ENCODE results near the gene ADAM11. TPM values are rescaled to one million over a fixed set of nuclear protein-coding genes. Genes with fewer than 3 reads are reported as not detected.

Gene ADAM11
- total and polyA plus RNA-seq, 3 experiments from 2014 or later = 0.35 to 0.71 TPM; not detected in 1

DNA sequence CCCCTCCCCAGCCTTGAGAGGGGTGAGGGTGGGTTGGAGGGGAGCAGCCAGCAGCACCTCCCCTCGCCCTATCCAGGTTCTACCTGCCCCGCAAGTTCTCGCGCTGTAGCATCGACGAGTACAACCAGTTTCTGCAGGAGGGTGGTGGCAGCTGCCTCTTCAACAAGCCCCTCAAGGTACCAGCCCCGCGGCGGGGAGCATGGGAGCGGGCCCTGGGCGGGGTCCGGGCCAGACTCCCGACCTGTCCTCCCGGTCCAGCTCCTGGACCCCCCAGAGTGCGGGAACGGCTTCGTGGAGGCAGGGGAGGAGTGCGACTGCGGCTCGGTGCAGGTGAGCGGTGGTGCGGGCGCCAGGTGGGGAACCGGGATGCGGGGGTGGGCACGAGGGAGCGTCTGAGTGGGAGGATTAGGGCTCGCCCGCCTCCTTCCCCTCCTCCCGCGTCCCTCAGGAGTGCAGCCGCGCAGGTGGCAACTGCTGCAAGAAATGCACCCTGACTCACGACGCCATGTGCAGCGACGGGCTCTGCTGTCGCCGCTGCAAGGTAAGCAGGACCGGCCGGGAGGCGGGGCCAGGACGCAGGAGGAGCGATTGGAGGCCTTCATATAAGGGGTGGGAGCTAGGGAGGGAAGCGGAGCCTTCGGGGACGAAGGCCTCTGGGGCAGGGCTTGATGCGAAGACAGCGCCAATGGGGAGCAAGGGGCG is 16.5 kb downstream of the ADAM11 start:
- Mint-ChIP-seq H3K36me3 (no peaks in the 10 kb centered on the region), H3K4me1 (peaks cover 5 to 20% (median 7%) of the 10 kb centered on the region in 3 donors), H3K27ac (peak overlapping the region in 6 of 8 donors; percentile 6 to 87 (median 49)), H3K27me3 (peaks cover 1 to 8% of the 10 kb centered on the region in 2 donors), H3K9me3 (no peaks in the 10 kb centered on the region), H3K4me3 (peak overlapping the region; percentile 87 to 94 (median 89))
- Histone ChIP-seq H3K36me3 (ENCODE audit: insufficient read depth, low read length) (no peaks in the 10 kb centered on the region), H3K27ac (ENCODE audit: low read depth, low read length) (no peak overlapping the region), H3K4me3 (ENCODE audit: low read length) (peak overlapping the region; percentile 81), H3K9me3 (ENCODE audit: low read length) (no peaks in the 10 kb centered on the region), H3K27me3 (ENCODE audit: insufficient read depth, low read length, poor library complexity, severe bottlenecking) (no peaks in the 10 kb centered on the region), H3K4me1 (ENCODE audit: insufficient read depth, low read length) (peaks cover 16% of the 10 kb centered on the region)
- CTCF ChIA-PET = interaction anchor here (0.7 to 9.4 kb wide), 18 partner anchors 10 to 373 kb away, joined by 3 to 141 read pairs (median 4); partner anchors contain the start of genes ACBD4 and HEXIM1
- POLR2A ChIA-PET = interaction anchor here (1.0 to 1.4 kb wide), 3 partner anchors 12 to 274 kb away, joined by 3 to 8 read pairs (median 4); no protein-coding TSS in a partner anchor
- DNase-seq = peak; percentile 67 to 98 (median 96)

DNA sequence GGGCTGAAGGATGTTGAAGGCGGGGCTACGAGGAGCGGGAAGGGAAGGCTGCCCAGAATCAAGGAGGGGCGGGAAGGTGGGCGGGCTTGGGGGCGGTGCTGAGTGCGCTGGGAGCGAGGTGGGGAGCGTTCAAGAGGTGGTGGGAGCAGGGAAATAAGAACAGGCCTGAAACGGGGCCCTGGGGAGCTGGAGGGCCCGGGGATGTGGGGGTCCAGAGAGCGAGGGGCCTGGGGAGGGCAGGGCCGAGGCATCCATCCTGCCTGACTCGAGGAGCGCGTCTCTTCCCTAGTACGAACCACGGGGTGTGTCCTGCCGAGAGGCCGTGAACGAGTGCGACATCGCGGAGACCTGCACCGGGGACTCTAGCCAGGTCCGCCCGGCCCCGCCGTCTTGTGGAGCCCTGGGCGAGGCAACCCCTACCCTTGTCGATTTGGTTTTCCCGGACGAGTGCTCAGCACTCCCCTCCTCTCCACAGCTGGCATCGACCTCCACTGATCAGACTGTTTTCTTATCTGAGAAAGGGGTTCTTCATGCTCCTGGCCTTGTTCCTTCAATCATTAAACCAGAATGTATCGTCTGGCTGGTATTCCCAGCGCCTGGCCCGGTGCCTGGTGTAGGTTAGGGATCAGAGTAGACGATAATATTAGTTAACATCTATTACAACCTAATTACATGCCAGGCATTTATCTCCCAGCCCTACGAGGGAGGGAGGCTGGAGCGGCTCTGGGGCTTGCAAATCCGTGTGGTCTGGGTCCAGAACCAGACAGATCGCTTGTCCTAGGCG is 17.2 kb downstream of the ADAM11 start:
- Mint-ChIP-seq H3K4me3 (peak overlapping the region; percentile 83 to 94 (median 89)), H3K27ac (peak overlapping the region; percentile 6 to 87 (median 64)), H3K36me3 (no peaks in the 10 kb centered on the region), H3K9me3 (no peaks in the 10 kb centered on the region), H3K4me1 (peaks cover 5 to 20% (median 7%) of the 10 kb centered on the region in 3 donors), H3K27me3 (peaks cover 4% of the 10 kb centered on the region in 2 donors)
- ChIA-PET CTCF (interaction anchor here (0.7 to 9.4 kb wide), 16 partner anchors 9 to 373 kb away, joined by 3 to 141 read pairs (median 4); partner anchors contain the start of genes ACBD4 and HEXIM1), POLR2A (interaction anchor here (1.0 to 1.4 kb wide), 3 partner anchors 13 to 273 kb away, joined by 3 to 8 read pairs (median 4); no protein-coding TSS in a partner anchor)
- DNase-seq = peak in 1 of 5 donors; percentile 98
- Histone ChIP-seq H3K27me3 (ENCODE audit: insufficient read depth, low read length, poor library complexity, severe bottlenecking) (no peaks in the 10 kb centered on the region), H3K36me3 (ENCODE audit: insufficient read depth, low read length) (no peaks in the 10 kb centered on the region), H3K27ac (ENCODE audit: low read depth, low read length) (no peak overlapping the region), H3K9me3 (ENCODE audit: low read length) (no peaks in the 10 kb centered on the region), H3K4me1 (ENCODE audit: insufficient read depth, low read length) (peaks cover 16% of the 10 kb centered on the region), H3K4me3 (ENCODE audit: low read length) (peak overlapping the region; percentile 81)

DNA sequence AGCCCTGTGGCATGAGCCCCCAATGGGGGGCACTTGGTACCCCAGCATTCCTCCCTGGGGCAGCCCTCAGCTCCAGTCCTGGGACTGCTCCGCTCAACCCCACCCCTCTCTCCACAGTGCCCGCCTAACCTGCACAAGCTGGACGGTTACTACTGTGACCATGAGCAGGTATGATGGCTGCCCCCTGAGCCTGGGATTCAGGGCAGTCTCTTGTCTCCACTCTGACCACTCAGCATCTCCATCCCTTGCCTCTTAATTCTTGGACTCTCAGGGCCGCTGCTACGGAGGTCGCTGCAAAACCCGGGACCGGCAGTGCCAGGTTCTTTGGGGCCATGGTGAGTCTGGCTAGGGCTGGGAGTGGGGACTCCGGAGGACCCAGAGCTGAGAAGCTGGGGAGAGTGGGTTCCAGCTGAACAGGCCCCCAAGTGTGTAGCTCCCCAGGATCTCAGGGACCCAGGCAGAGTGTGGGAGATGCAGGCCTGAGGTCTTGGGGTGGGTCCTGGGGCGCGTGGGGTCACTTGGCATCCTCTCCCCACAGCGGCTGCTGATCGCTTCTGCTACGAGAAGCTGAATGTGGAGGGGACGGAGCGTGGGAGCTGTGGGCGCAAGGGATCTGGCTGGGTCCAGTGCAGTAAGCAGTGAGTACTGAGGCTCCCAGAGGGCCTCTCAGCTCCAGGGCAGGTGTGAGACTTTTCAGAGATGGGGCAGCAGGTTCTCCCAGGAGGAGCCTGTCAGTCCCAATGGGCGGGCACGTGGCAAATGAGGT is 18.0 kb downstream of the ADAM11 start:
- peaks cover 16% of the 10 kb centered on the region for H3K4me1 ChIP-seq (ENCODE audit: insufficient read depth, low read length)
- ChIA-PET POLR2A (no interaction called here), CTCF (interaction anchor here (1.1 to 9.4 kb wide), 4 partner anchors 13 to 245 kb away, joined by 3 to 141 read pairs (median 12); no protein-coding TSS in a partner anchor)
- no peak overlapping the region for H3K27ac ChIP-seq (ENCODE audit: low read depth, low read length)
- no peaks in the 10 kb centered on the region for H3K9me3 ChIP-seq (ENCODE audit: low read length)
- no peak for DNase-seq
- no peaks in the 10 kb centered on the region for H3K9me3 Mint-ChIP-seq
- H3K4me1 Mint-ChIP-seq = peaks cover 5 to 20% (median 7%) of the 10 kb centered on the region in 3 donors
- H3K36me3 Mint-ChIP-seq = no peaks in the 10 kb centered on the region
- no peaks in the 10 kb centered on the region for H3K36me3 ChIP-seq (ENCODE audit: insufficient read depth, low read length)
- no peak overlapping the region for H3K4me3 ChIP-seq (ENCODE audit: low read length)
- H3K4me3 Mint-ChIP-seq = peak overlapping the region in 6 of 7 donors; percentile 56 to 94 (median 88)
- peak overlapping the region in 1 of 8 donors; percentile 6 for H3K27ac Mint-ChIP-seq
- H3K27me3 Mint-ChIP-seq = peaks cover 4% of the 10 kb centered on the region in 2 donors
- no peaks in the 10 kb centered on the region for H3K27me3 ChIP-seq (ENCODE audit: insufficient read depth, low read length, poor library complexity, severe bottlenecking)

DNA sequence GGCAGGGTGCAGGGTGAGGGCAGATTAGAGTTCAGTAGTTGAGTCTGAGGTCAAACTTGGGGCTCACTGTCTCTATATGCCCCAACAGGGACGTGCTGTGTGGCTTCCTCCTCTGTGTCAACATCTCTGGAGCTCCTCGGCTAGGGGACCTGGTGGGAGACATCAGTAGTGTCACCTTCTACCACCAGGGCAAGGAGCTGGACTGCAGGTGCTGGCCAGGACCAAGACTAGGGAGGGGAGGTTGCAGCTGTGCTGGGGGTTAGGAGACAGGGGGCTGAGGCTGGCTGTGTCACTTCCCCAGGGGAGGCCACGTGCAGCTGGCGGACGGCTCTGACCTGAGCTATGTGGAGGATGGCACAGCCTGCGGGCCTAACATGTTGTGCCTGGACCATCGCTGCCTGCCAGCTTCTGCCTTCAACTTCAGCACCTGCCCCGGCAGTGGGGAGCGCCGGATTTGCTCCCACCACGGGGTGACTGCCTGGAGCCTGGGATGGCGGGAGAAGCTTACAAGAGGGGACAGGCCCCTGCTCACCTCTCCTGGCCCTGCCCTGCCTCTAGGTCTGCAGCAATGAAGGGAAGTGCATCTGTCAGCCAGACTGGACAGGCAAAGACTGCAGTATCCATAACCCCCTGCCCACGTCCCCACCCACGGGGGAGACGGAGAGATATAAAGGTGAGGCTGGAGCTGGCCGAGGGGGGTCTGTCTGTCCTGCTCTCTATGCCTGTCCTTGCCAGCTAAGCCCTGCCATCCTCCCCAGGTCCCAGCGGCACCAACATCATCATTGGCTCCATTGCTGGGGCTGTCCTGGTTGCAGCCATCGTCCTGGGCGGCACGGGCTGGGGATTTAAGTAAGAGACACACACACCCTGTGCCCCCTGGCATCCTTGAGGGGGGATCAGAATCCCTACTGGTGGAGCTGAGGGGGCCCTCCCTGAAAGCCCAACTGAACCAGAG is 18.9 kb downstream of the ADAM11 start:
- Mint-ChIP-seq H3K9me3 (no peaks in the 10 kb centered on the region), H3K4me1 (peaks cover 5 to 20% (median 7%) of the 10 kb centered on the region in 3 donors), H3K4me3 (peak overlapping the region in 5 of 7 donors; percentile 47 to 90 (median 59)), H3K36me3 (no peaks in the 10 kb centered on the region), H3K27ac (no peak overlapping the region), H3K27me3 (peaks cover 4% of the 10 kb centered on the region in 2 donors)
- CTCF ChIA-PET = interaction anchor here (0.7 to 9.4 kb wide), 5 partner anchors 78 to 358 kb away, joined by 3 to 141 read pairs (median 8); partner anchors contain the start of gene ACBD4
- DNase-seq = no peak
- H3K9me3 ChIP-seq (ENCODE audit: low read length) = no peaks in the 10 kb centered on the region
- POLR2A ChIA-PET = no interaction called here
- no peaks in the 10 kb centered on the region for H3K27me3 ChIP-seq (ENCODE audit: insufficient read depth, low read length, poor library complexity, severe bottlenecking)
- no peak overlapping the region for H3K4me3 ChIP-seq (ENCODE audit: low read length)
- no peak overlapping the region for H3K27ac ChIP-seq (ENCODE audit: low read depth, low read length)
- no peaks in the 10 kb centered on the region for H3K36me3 ChIP-seq (ENCODE audit: insufficient read depth, low read length)
- H3K4me1 ChIP-seq (ENCODE audit: insufficient read depth, low read length) = peaks cover 16% of the 10 kb centered on the region

DNA sequence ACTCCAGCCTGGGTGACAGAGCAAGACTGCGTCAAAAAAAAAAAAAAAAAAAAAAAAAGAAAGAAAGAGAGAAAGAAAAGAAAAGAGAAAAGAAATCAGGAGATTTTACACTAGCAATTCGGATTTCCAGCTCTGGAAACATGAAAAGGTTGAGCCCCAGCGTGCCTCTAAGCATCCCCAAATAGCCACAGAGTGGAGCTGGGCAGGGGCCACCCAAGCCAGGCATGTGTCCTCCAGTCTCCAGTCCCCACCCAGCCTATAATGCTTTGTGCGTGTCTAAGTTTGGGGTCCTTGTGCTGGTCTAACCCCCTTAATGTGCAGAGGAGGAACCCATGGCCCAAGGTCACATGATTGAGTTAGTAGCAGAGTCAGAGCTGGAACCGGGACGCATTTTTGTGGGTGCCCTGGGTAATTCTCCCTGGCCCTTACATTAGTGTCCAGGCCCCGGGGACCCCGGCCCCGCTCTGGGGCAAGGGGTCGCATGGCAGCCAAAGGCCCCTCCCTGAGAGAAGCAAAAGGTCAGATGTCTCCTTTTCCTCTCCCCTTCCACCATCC is 19.9 kb downstream of the ADAM11 start:
- H3K4me1 ChIP-seq (ENCODE audit: insufficient read depth, low read length) = peaks cover 16% of the 10 kb centered on the region
- H3K9me3 ChIP-seq (ENCODE audit: low read length) = no peaks in the 10 kb centered on the region
- POLR2A ChIA-PET = interaction anchor here (0.8 kb wide), 1 partner anchor 121 kb away, joined by 5 read pairs; the partner anchor contains the start of gene EFTUD2
- Mint-ChIP-seq H3K27me3 (peaks cover 4 to 6% of the 10 kb centered on the region in 2 donors), H3K4me1 (peaks cover 5 to 20% (median 7%) of the 10 kb centered on the region in 3 donors), H3K27ac (peak overlapping the region in 2 of 8 donors; percentile 37 to 54), H3K36me3 (no peaks in the 10 kb centered on the region), H3K4me3 (peak overlapping the region; percentile 37 to 76 (median 65)), H3K9me3 (no peaks in the 10 kb centered on the region)
- H3K36me3 ChIP-seq (ENCODE audit: insufficient read depth, low read length) = no peaks in the 10 kb centered on the region
- DNase-seq = peak in 1 of 5 donors; percentile 18
- no peaks in the 10 kb centered on the region for H3K27me3 ChIP-seq (ENCODE audit: insufficient read depth, low read length, poor library complexity, severe bottlenecking)
- no peak overlapping the region for H3K4me3 ChIP-seq (ENCODE audit: low read length)
- CTCF ChIA-PET = interaction anchor here (0.8 to 9.4 kb wide), 6 partner anchors 8 to 357 kb away, joined by 3 to 141 read pairs (median 6); partner anchors contain the start of gene ACBD4
- no peak overlapping the region for H3K27ac ChIP-seq (ENCODE audit: low read depth, low read length)

DNA sequence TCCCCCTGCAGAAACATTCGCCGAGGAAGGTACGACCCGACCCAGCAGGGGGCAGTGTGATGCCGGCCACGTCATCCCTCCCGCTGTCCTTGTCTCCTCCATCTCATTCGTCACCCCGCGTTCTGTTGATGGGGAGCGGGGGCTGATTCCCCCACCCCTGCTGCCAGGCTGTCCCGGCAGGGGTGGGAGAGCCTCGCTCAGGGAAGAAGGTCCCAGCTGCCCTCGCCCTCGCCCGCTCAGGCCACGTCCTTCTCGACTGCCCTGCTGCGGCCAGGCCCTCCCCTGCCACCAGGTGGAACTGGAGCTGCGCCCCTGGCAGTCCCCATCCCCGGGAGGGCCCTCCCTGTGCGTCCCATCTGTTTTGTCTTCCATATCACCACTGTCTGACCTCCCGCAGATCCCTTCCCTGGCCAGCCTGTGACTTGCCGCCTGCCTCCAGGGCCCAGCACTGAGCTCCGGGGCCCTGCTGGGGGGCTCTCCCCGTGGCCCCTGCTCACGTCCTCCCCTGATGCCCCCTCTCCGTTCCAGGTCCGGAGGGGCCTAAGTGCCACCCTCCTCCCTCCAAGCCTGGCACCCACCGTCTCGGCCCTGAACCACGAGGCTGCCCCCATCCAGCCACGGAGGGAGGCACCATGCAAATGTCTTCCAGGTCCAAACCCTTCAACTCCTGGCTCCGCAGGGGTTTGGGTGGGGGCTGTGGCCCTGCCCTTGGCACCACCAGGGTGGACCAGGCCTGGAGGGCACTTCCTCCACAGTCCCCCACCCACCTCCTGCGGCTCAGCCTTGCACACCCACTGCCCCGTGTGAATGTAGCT is 20.6 kb downstream of the ADAM11 start:
- ChIA-PET CTCF (interaction anchor here (0.7 to 9.4 kb wide), 12 partner anchors 8 to 356 kb away, joined by 3 to 141 read pairs (median 4); partner anchors contain the start of gene ACBD4), POLR2A (interaction anchor here (0.8 kb wide), 1 partner anchor 120 kb away, joined by 5 read pairs; the partner anchor contains the start of gene EFTUD2)
- Histone ChIP-seq H3K36me3 (ENCODE audit: insufficient read depth, low read length) (no peaks in the 10 kb centered on the region), H3K27me3 (ENCODE audit: insufficient read depth, low read length, poor library complexity, severe bottlenecking) (no peaks in the 10 kb centered on the region), H3K27ac (ENCODE audit: low read depth, low read length) (no peak overlapping the region), H3K4me1 (ENCODE audit: insufficient read depth, low read length) (peaks cover 16% of the 10 kb centered on the region), H3K9me3 (ENCODE audit: low read length) (no peaks in the 10 kb centered on the region), H3K4me3 (ENCODE audit: low read length) (peak overlapping the region; percentile 70)
- H3K36me3 Mint-ChIP-seq = no peaks in the 10 kb centered on the region
- peaks cover 4 to 6% of the 10 kb centered on the region in 2 donors for H3K27me3 Mint-ChIP-seq
- peak overlapping the region in 2 of 8 donors; percentile 37 to 54 for H3K27ac Mint-ChIP-seq
- DNase-seq = peak; percentile 70 to 82 (median 75)
- peak overlapping the region; percentile 37 to 76 (median 65) for H3K4me3 Mint-ChIP-seq
- peaks cover 5 to 20% (median 7%) of the 10 kb centered on the region in 3 donors for H3K4me1 Mint-ChIP-seq
- no peaks in the 10 kb centered on the region for H3K9me3 Mint-ChIP-seq
